RWPE1 (cell line): ENCODE results near the gene STX1B.

Source experiments
- CTCF ChIA-PET: fragments of 350-600 bp; sonication (Branson Sonifier 250); formaldehyde crosslinking; extraction: SDS; loops from one replicate; lab custom pipeline; 2021; lab: Yijun Ruan, JAX
- POLR2A ChIA-PET: fragments of 400-600 bp; formaldehyde crosslinking; extraction: SDS; loops from one replicate; lab custom pipeline; 2020; ENCODE audit warnings: antibody characterized with exemption; ENCODE audit not compliant: low non-redundant PET; lab: Yijun Ruan, JAX
- DNase-seq: peaks from one replicate; pipeline ENCODE4 v3.0.0; 2012; ENCODE audit warnings: low spot score
- H3K27ac ChIP-seq: fragments of 450-650 bp; 2 replicates; pipeline ENCODE4 v1.5.1; 2017
- CTCF ChIP-seq: fragments of 450-650 bp; conservative IDR thresholded peaks from 2 replicates; pipeline ENCODE4 v1.5.1; 2017; ENCODE audit warnings: low read depth, mild to moderate bottlenecking

Gene STX1B

GRCh38 chr16:30992276-30992780 is 18.1 kb downstream of the STX1B start:
- TF ChIP-seq CTCF = no peak

GRCh38 chr16:30991052-30991451 is 19.4 kb downstream of the STX1B start:
- DNase-seq = no peak
- TF ChIP-seq CTCF = no peak
- POLR2A ChIA-PET = no interaction called here
- H3K27ac ChIP-seq = peak overlapping the region; percentile 28
- CTCF ChIA-PET = interaction anchor here (0.8 kb wide), 1 partner anchor 152 kb away, joined by 3 read pairs; no protein-coding TSS in a partner anchor

More at GRCh38 chr16:30992276-30992780, 18.1 kb downstream of the STX1B start:
- H3K27ac ChIP-seq = peak overlapping the region; percentile 28; the same call in 1 of the 2 replicates
- DNase-seq = no peak
- POLR2A ChIA-PET = no interaction called here
- CTCF ChIA-PET = no interaction called here

GRCh38 chr16:30990105-30990504 is 20.3 kb downstream of the STX1B start:
- POLR2A ChIA-PET = no interaction called here

GRCh38 chr16:30989469-30990047 is 20.9 kb downstream of the STX1B start:
- ChIA-PET CTCF (interaction anchor here (0.7 kb wide), 1 partner anchor 176 kb away, joined by 4 read pairs; no protein-coding TSS in a partner anchor), POLR2A (no interaction called here)
- TF ChIP-seq CTCF = no peak
- no peak for DNase-seq
- peak overlapping the region; percentile 28 for H3K27ac ChIP-seq

More at GRCh38 chr16:30990105-30990504, 20.3 kb downstream of the STX1B start:
- DNase-seq = no peak
- H3K27ac ChIP-seq = peak overlapping the region; percentile 28
- no peak for TF ChIP-seq CTCF
- CTCF ChIA-PET = no interaction called here

- peak overlapping the region; percentile 19 for H3K27ac ChIP-seq
- POLR2A ChIA-PET = no interaction called here
- CTCF ChIA-PET = no interaction called here
- no peak for TF ChIP-seq CTCF
- no peak for DNase-seq
Observed at GRCh38 chr16:30987581-30988190, 22.8 kb downstream of the STX1B start.

- POLR2A ChIA-PET = no interaction called here
- no peak for TF ChIP-seq CTCF
- H3K27ac ChIP-seq = peak overlapping the region; percentile 71
- no peak for DNase-seq
- CTCF ChIA-PET = interaction anchor here (0.5 to 2.7 kb wide), 23 partner anchors 11 to 878 kb away, joined by 3 to 23 read pairs (median 5); partner anchors contain the start of genes PRSS53, STX4, VKORC1 and ZNF646
Observed at GRCh38 chr16:30986129-30986991, 24.1 kb downstream of the STX1B start.
